DOHH2 (cell line): Measurements from ENCODE around the gene MYLK.

ENCODE experiments used
- EZH2phosphoT487 ChIP-seq: fragments of 200-600 bp; sonication (generic); IDR thresholded peaks from 2 replicates; pipeline ENCODE4 v1.6.1; 2017; ENCODE audit warnings: borderline replicate concordance, mild to moderate bottlenecking, antibody characterized with exemption, low read length, moderate library complexity, mixed read lengths
- TF ChIP-seq, protein P1 (sequence below): fragments of 200-600 bp; sonication (generic); IDR thresholded peaks from one replicate; pipeline ENCODE4 v1.5.1; 2014; ENCODE audit warnings: antibody characterized with exemption, mild to moderate bottlenecking, low read depth, low read length; ENCODE audit not compliant: poor library complexity, severe bottlenecking

DNA sequence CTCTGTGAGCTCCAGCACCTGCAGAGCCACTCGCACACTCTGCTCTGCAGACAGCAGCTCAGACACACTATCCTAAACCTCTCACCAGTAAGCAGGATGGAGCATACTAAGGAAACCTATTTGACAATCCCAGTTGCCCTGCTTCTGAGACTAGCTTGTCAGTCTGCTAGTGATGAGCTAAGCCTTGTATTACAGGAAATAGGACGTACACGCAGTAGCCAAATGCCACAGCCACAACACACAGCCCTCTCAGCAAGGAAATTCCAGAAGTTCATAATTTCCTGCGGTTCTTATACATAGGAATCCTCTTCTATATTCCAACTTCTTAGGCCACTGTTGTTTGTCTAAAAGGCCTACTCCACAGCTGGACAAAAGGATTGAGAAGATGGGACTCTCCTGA is 74.5 kb downstream of the MYLK start:
- TF ChIP-seq, protein P1, sequence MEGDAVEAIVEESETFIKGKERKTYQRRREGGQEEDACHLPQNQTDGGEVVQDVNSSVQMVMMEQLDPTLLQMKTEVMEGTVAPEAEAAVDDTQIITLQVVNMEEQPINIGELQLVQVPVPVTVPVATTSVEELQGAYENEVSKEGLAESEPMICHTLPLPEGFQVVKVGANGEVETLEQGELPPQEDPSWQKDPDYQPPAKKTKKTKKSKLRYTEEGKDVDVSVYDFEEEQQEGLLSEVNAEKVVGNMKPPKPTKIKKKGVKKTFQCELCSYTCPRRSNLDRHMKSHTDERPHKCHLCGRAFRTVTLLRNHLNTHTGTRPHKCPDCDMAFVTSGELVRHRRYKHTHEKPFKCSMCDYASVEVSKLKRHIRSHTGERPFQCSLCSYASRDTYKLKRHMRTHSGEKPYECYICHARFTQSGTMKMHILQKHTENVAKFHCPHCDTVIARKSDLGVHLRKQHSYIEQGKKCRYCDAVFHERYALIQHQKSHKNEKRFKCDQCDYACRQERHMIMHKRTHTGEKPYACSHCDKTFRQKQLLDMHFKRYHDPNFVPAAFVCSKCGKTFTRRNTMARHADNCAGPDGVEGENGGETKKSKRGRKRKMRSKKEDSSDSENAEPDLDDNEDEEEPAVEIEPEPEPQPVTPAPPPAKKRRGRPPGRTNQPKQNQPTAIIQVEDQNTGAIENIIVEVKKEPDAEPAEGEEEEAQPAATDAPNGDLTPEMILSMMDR = no peak
- TF ChIP-seq EZH2phosphoT487 = no peak
